ENCODE measurements around the gene NLRC5. TPM values are rescaled to one million over a fixed set of nuclear protein-coding genes. Genes with fewer than 3 reads are reported as not detected.

NLRC5 gene, protein sequence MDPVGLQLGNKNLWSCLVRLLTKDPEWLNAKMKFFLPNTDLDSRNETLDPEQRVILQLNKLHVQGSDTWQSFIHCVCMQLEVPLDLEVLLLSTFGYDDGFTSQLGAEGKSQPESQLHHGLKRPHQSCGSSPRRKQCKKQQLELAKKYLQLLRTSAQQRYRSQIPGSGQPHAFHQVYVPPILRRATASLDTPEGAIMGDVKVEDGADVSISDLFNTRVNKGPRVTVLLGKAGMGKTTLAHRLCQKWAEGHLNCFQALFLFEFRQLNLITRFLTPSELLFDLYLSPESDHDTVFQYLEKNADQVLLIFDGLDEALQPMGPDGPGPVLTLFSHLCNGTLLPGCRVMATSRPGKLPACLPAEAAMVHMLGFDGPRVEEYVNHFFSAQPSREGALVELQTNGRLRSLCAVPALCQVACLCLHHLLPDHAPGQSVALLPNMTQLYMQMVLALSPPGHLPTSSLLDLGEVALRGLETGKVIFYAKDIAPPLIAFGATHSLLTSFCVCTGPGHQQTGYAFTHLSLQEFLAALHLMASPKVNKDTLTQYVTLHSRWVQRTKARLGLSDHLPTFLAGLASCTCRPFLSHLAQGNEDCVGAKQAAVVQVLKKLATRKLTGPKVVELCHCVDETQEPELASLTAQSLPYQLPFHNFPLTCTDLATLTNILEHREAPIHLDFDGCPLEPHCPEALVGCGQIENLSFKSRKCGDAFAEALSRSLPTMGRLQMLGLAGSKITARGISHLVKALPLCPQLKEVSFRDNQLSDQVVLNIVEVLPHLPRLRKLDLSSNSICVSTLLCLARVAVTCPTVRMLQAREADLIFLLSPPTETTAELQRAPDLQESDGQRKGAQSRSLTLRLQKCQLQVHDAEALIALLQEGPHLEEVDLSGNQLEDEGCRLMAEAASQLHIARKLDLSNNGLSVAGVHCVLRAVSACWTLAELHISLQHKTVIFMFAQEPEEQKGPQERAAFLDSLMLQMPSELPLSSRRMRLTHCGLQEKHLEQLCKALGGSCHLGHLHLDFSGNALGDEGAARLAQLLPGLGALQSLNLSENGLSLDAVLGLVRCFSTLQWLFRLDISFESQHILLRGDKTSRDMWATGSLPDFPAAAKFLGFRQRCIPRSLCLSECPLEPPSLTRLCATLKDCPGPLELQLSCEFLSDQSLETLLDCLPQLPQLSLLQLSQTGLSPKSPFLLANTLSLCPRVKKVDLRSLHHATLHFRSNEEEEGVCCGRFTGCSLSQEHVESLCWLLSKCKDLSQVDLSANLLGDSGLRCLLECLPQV (N-terminal part only)
- 246 TPM for total RNA-seq

DNA sequence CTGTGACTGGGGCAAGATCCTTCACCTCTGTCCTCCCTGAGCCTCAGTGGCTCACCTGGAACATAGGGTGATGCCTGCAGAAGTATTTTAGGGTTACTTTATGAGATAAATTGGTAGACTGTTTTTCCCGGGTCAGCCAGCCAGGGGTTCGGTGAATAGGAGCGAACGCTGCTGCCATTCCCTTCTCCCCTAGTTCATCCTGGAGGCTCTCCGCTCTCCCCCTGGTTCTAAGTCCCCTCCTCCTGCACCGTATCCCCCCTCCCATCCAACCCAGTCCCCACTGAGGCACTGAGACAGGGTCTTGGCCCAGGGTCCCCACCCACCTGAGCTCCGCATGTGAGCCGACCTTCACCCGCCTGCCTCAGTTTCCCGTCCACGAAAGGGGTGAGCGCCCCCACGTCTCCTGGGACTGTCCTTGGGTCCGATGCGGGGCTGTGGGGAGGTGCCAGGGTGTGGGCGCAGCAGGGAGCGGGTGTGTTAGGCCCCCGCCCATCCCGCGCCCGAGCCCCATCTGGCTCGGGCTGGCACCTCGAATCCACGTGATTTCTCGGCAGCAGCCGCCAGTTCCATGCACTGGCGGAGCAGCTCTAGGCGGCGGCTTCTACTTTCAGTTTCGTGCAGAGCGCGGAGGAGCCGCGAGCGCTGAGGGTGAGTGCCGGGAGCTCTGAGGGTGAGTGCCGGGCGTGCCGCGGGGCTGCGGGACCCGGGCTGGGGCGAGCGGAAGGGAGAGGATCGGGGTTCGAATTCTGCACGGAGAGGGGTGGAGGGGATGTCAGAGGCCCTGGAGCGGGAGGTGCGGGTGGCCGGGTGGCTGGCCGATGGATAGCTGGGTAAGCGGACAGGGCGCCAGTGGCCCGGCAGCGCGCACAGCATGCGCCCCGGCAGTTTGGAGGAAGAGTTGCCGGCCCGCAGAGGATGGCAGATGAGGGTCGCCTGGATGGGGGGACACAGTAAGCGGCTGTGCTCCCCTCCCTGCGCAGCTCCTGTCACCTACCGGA is at the start of gene NLRC5:
TSS of gene NLRC5 (plus strand) at position 610 of the 998 bp plus-strand sequence. CDS start 31,156 bp downstream, outside the sequence.
- H3K4me1 ChIP-seq (ENCODE audit: insufficient read depth, low read length) = peaks cover 79% of the 10 kb centered on the region
- peak within 1 kb of the TSS; percentile 89 for H3K4me3 ChIP-seq (ENCODE audit: low read length)
- no peaks in the 10 kb centered on the region for H3K27me3 ChIP-seq (ENCODE audit: insufficient read depth, low read length)
- no peaks in the 10 kb centered on the region for H3K9me3 ChIP-seq (ENCODE audit: low read depth, low read length)

DNA sequence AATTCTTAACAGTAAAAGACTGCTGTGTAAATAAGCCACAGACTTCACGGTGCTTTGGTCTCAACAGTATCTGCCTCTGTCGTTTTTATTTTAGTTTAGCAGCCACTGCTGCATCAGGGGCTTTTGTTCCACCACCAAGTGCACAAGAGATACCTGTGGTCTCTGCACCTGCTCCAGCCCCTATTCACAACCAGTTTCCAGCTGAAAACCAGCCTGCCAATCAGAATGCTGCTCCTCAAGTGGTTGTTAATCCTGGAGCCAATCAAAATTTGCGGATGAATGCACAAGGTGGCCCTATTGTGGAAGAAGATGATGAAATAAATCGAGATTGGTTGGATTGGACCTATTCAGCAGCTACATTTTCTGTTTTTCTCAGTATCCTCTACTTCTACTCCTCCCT is 49.6 kb upstream of the NLRC5 start:
- Histone ChIP-seq H3K4me3 (ENCODE audit: low read length) (no peak overlapping the region), H3K4me1 (ENCODE audit: insufficient read depth, low read length) (peaks cover 24% of the 10 kb centered on the region), H3K9me3 (ENCODE audit: low read depth, low read length) (no peaks in the 10 kb centered on the region), H3K27me3 (ENCODE audit: insufficient read depth, low read length) (no peaks in the 10 kb centered on the region)

DNA sequence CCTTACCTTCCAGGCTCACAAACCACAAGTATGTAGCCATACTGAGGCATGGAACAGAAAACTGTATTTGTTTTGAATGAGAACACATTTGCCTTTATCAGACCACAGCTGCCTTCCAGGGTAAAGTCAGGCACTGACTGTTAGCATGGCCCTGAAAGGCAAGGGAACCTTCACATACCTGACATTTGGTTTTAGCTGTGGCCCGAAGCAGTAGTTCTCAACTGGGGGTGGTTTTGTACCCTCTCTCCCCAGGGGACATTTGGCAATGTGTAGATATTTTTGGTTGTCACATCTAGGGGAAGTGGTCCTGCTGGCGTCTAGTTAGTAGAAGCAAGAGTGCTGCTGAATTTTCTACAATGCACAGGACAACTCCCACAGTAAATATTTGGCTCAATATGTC is 48.3 kb upstream of the NLRC5 start:
- H3K9me3 ChIP-seq (ENCODE audit: low read depth, low read length) = no peaks in the 10 kb centered on the region
- no peak overlapping the region for H3K4me3 ChIP-seq (ENCODE audit: low read length)
- peaks cover 18% of the 10 kb centered on the region for H3K4me1 ChIP-seq (ENCODE audit: insufficient read depth, low read length)
- H3K27me3 ChIP-seq (ENCODE audit: insufficient read depth, low read length) = no peaks in the 10 kb centered on the region

DNA sequence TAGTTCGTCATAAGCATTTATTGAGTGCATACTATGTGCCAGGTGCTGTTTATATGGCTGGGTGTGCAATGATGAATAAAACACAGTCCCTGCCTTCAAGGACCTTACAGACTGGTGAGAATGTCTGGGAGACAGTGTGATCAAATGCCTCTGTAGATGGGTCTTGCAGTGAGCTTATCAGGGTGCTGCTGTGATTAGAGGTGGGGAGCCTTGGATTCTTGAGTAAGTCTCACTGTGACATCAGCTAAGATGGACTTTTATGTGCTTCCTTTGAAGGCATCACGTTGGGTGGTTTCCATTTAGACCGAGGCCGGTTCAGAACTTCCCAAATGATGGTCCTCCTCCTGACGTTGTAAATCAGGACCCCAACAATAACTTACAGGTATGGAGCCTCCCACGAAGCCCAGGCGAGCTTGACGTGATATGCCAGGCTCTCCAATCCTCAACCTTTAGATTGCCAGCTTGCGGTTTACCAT is 47.5 kb upstream of the NLRC5 start:
- Histone ChIP-seq H3K27me3 (ENCODE audit: insufficient read depth, low read length) (no peaks in the 10 kb centered on the region), H3K4me3 (ENCODE audit: low read length) (no peak overlapping the region), H3K4me1 (ENCODE audit: insufficient read depth, low read length) (peaks cover 18% of the 10 kb centered on the region), H3K9me3 (ENCODE audit: low read depth, low read length) (no peaks in the 10 kb centered on the region)

DNA sequence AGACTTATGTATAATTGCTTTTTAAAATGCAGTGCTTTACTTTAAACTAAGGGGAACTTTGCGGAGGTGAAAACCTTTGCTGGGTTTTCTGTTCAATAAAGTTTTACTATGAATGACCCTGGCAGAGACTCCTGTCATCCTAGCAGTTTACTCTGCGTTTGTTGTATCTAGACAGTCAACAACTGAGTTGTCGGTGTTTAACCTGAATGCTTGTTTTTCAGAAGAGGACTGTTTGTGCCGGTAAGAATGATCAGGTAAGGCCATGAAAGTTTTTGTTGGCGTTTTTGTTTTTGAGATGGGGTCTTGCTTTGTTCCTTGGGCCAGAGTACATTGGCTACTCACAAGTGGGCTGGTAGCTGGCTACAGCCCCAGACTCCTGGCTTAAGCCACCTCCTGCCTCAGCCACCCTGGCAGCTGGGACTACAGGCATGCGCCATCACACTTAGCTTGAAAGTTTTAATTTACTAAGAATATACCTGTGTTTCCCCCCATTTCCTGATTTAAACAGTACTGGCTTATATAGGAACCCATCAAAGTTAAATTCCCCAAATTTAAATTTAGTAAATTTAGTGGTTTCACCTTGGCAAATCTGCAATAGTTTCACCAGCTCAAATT is 45.5 kb upstream of the NLRC5 start:
- Histone ChIP-seq H3K4me3 (ENCODE audit: low read length) (no peak overlapping the region), H3K9me3 (ENCODE audit: low read depth, low read length) (no peaks in the 10 kb centered on the region), H3K4me1 (ENCODE audit: insufficient read depth, low read length) (peaks cover 11% of the 10 kb centered on the region), H3K27me3 (ENCODE audit: insufficient read depth, low read length) (no peaks in the 10 kb centered on the region)

DNA sequence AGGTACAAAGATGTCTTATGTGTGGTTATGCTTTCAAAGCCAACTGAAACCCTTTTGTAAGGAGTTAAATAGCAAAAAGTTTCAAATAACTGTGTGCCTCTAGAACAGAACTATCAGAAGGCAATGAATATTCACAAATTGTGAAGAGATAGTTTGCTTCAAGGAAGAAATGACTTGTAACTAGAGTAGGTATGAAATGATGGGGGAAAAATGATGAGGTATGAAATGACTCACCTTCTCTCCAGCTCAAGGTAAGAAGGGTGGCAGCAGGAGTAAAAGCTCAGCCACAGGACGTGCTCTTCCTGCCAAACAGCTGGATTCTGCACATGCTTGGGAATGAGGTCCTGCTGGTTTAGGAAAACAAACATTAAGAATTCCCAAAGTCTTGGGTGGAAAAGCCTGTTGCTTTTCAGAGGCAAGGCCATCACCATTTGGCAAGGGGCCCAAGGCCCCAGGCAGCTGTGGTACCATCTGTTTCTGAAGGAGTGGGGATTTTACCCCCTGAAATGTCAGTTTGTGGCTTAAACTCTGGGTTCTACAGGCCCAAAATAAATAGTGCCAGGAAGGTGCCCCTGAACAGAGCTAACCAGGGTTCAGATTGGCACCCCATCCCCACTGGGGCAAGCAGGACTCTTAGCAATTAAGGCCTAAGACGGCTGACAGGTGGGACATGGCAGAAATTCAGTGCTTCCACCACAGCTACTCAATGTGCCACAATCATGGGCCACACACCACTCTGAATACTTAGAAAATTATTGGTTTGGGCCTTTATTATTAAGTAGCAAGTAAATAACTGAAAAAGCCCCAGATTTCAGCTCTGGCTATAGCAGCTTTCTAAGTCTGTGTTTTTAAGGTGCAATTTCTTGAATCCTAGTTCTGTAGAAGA is 44.2 kb upstream of the NLRC5 start:
- peaks cover under 1% of the 10 kb centered on the region for H3K4me1 ChIP-seq (ENCODE audit: insufficient read depth, low read length)
- no peak overlapping the region for H3K4me3 ChIP-seq (ENCODE audit: low read length)
- H3K27me3 ChIP-seq (ENCODE audit: insufficient read depth, low read length) = no peaks in the 10 kb centered on the region
- no peaks in the 10 kb centered on the region for H3K9me3 ChIP-seq (ENCODE audit: low read depth, low read length)

DNA sequence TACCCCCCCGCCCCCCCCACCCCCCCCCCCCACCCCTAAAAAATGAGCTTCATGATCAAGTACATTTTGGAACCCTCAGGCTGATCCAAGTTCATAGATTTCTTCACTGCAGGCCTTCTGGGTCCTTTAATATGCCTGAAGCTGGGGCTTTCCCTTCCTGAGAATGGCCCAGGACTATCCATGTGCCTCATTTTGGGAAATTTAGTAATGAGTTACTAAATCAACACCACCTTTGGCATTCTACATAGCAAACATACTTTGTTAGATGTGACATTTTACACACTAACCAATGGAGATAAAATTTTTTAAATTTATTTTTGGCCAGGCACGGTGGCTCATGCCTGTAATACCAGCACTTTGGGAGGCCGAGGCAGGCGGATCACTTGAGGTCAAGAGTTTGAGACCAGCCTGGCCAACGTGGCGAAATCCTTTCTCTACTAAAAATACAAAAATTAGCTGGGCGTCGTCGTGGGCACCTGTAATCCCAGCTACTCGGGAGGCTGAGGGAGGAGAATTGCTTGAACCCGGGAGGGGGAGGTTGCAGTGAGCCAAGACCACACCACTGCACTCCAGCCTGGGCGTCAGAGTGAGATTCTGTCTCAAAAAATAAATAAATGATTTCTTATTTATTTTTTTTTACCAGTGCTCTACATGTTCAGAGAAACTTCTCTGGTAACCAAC is 43.4 kb upstream of the NLRC5 start:
- Histone ChIP-seq H3K4me1 (ENCODE audit: insufficient read depth, low read length) (peaks cover 6% of the 10 kb centered on the region), H3K4me3 (ENCODE audit: low read length) (no peak overlapping the region)

DNA sequence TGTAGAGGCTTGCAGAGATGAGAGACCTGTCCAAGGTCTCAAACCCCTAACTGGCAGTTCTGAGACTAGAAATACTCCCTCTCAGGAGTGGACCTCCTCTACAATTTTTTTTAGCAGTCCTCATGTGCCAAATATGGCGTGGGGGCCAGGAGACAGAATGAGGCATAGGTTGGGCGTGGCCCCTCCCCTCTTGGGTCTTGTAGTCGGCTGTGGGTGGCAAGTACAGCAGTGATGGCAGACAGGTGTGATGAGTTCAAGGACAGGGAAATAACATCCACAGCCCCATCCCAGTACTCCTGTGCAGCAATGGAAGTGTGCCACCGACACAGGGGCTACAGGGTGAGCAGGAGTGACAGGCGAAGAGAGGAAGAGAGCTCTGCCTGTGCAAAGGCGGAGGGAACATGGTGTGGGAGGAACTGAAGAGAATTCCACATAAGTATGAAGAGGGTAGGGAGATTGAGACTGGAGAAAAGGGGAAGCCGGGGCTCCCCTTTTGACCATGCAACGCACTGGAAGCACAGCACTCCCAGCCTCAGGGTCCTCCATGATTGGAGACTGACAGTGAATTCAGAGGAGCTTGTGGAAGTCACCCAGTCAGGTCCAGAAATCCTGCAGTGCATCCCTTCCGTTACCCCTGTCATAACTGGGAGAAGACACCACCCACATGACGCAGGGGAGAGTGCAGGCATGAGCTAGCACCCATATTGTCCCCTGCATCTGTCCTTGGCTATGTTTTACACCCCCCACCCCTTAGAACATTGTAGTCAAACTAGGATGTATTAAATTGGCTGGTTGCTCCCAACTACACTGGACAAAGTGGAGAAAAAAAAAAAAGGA is 42.4 kb upstream of the NLRC5 start:
- H3K9me3 ChIP-seq (ENCODE audit: low read depth, low read length) = no peaks in the 10 kb centered on the region
- H3K4me3 ChIP-seq (ENCODE audit: low read length) = no peak overlapping the region

More for the DNA sequence above, 43.4 kb upstream of the NLRC5 start:
- Histone ChIP-seq H3K27me3 (ENCODE audit: insufficient read depth, low read length) (no peaks in the 10 kb centered on the region), H3K9me3 (ENCODE audit: low read depth, low read length) (no peaks in the 10 kb centered on the region)

DNA sequence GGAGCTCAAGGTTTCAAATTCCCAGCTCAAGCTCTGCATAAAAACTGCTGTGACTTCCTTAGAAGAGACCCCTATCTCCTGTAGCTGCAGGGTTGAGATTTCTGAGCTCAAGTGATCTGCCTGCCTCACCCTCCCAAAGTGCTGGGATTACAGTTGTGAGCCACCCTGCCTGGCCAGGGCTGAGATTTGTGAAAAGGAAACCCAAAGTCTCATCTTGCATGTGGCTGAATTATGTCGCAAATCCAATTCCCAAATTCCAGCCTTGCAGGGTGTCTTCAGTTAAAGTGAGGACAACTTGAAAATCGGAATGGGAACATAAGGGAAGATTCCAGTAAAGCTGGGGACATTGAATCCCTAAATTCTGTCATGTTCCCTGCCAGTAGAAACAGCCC is 41.8 kb upstream of the NLRC5 start:
- H3K9me3 ChIP-seq (ENCODE audit: low read depth, low read length) = no peaks in the 10 kb centered on the region

More for the DNA sequence above, 42.4 kb upstream of the NLRC5 start:
- Histone ChIP-seq H3K4me1 (ENCODE audit: insufficient read depth, low read length) (peaks cover 16% of the 10 kb centered on the region), H3K27me3 (ENCODE audit: insufficient read depth, low read length) (no peaks in the 10 kb centered on the region)

DNA sequence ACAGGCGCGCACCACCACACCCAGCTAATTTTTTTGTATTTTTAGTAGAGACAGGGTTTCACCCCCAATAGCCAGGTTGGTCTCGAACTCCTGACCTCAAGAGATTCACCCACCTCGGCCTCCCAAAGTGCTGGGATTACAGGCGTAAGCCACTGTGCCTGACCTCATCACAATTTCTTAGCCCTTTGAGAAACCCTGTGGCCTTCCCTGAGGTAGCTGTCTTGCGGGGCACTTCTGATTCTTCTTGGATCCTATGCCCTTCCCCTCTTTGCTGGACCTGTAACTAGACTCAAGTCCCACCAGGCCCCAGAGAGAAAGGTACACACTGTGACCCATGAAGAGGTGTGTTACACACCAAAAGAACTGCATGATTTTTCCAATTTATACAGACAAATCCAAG is 41.1 kb upstream of the NLRC5 start:
- Histone ChIP-seq H3K9me3 (ENCODE audit: low read depth, low read length) (no peaks in the 10 kb centered on the region), H3K4me1 (ENCODE audit: insufficient read depth, low read length) (peaks cover 21% of the 10 kb centered on the region), H3K27me3 (ENCODE audit: insufficient read depth, low read length) (no peaks in the 10 kb centered on the region), H3K4me3 (ENCODE audit: low read length) (no peak overlapping the region)

More for the DNA sequence above, 41.8 kb upstream of the NLRC5 start:
- H3K4me3 ChIP-seq (ENCODE audit: low read length) = no peak overlapping the region
- H3K4me1 ChIP-seq (ENCODE audit: insufficient read depth, low read length) = peaks cover 21% of the 10 kb centered on the region
- no peaks in the 10 kb centered on the region for H3K27me3 ChIP-seq (ENCODE audit: insufficient read depth, low read length)

DNA sequence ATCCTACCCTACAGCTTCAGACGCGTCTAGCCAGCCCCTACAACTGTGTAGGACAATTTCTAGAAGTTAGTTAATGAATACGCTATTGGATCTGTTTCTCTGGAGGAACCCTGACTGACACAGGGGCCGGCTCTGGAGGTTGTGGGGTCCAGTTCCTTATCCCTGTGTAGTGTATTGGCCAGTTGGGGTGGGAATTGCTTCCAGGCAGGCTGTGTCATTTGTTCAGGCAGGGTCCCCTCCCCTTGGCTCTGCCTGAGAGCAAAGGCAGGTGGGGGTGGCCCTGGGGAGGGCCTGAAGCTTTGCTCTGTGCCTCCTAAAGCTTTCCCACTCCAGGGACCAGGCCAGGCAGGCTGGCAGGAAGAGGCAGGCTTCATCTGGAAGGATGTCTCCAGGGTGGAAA is 39.3 kb upstream of the NLRC5 start:
- Histone ChIP-seq H3K4me1 (ENCODE audit: insufficient read depth, low read length) (peaks cover 21% of the 10 kb centered on the region), H3K27me3 (ENCODE audit: insufficient read depth, low read length) (no peaks in the 10 kb centered on the region), H3K4me3 (ENCODE audit: low read length) (no peak overlapping the region), H3K9me3 (ENCODE audit: low read depth, low read length) (no peaks in the 10 kb centered on the region)
